ENCODE measurements around the gene RHBDL1. TPM values are rescaled to one million over a fixed set of nuclear protein-coding genes. Genes with fewer than 3 reads are reported as not detected.

The RHBDL1 gene
- total and polyA plus RNA-seq, 4 donors: 4.1 to 19.1 (median 11.4) TPM

DNA sequence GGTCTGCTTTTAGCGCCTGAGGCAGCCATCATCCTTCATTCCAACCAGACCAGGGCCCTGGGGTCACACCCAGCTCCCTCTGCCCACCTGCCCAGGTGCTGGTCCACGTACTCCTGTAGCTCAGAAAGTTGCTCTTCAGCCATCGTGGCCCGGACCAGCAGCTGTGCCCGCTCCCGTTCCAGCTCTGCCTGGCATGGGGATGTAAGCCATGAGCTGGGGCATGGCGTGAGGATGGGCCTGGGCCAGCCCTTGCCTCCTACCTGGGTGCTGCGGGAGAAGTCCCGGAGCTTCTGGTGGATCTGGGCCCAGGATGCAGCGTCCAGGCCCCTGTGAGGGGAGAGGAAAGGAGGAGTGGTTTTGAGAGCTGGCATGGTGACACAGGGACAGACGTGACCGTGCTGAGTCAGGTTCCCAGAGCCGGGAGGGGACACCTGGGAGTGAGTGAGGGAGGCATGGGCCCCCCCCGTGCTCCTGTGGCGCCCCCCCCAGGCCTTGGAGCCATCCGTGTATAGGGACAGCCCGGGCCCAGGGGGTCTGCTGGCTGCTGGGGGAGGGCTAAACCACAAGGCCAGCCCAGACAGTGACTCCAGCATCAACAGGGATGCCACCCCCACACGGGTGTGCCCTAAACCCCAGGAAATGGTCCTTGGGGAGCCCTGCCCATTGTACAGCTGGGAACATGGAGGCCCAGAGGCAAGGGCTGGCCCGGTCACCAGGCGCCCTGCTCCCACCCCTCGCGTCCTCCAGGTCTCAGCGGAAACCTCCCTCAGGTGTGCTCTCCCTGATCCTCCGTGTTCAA, 47.6 kb downstream of the RHBDL1 start:
- 88% methylated on average over 24 of the region's 24 CpGs for WGBS (ENCODE audit: insufficient coverage)
- no peak for DNase-seq (ENCODE audit: low read depth in 4 of 6, low spot score in 6 of 6)
- Histone ChIP-seq H3K36me3 (ENCODE audit: control insufficient read depth, insufficient read depth, low read length) (peaks cover 54% of the 10 kb centered on the region), H3K4me3 (ENCODE audit: low read depth, low read length) (no peak overlapping the region), H3K27ac (ENCODE audit: low read depth, low read length) (no peak overlapping the region), H3K4me1 (ENCODE audit: control insufficient read depth, insufficient read depth, low read length) (peaks cover 79% of the 10 kb centered on the region), H3K9me3 (ENCODE audit: control insufficient read depth, insufficient read depth, low read length) (no peaks in the 10 kb centered on the region), H3K27me3 (ENCODE audit: control insufficient read depth, insufficient read depth, low read length) (no peaks in the 10 kb centered on the region)

DNA sequence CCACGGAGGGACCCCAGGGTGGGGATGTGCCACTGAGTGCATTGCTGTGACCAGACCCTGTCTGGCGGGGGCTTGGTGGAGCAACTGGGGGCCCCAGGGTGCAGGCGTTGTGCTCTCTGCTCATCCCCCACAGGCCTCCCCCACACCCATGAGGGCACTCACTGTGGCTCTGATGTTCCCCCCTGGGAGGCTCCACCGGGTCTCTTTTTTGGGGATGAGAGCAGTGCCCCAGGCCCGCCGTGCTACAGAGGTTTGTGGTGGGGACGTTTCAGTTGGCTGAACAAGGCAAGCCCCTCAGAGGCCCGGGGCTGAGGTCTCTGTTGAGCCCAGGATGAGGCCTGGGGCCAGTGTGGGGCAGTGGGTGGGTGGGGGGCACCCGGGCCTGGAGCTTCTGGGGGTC, 48.2 kb downstream of the RHBDL1 start:
- Histone ChIP-seq H3K4me1 (ENCODE audit: control insufficient read depth, insufficient read depth, low read length) (peaks cover 79% of the 10 kb centered on the region), H3K27me3 (ENCODE audit: control insufficient read depth, insufficient read depth, low read length) (no peaks in the 10 kb centered on the region), H3K9me3 (ENCODE audit: control insufficient read depth, insufficient read depth, low read length) (no peaks in the 10 kb centered on the region), H3K4me3 (ENCODE audit: low read depth, low read length) (no peak overlapping the region), H3K36me3 (ENCODE audit: control insufficient read depth, insufficient read depth, low read length) (peaks cover 48% of the 10 kb centered on the region), H3K27ac (ENCODE audit: low read depth, low read length) (no peak overlapping the region)
- DNase-seq (ENCODE audit: low read depth in 4 of 6, low spot score in 6 of 6): no peak
- WGBS (ENCODE audit: insufficient coverage): 88% methylated on average over 8 of the region's 9 CpGs

GRCh38 chr16:724188-725040, 48.9 kb downstream of the RHBDL1 start:
- 68% methylated on average over 29 of the region's 29 CpGs for WGBS (ENCODE audit: insufficient coverage)
- Histone ChIP-seq H3K36me3 (ENCODE audit: control insufficient read depth, insufficient read depth, low read length) (peaks cover 46% of the 10 kb centered on the region), H3K27ac (ENCODE audit: low read depth, low read length) (no peak overlapping the region), H3K9me3 (ENCODE audit: control insufficient read depth, insufficient read depth, low read length) (no peaks in the 10 kb centered on the region), H3K27me3 (ENCODE audit: control insufficient read depth, insufficient read depth, low read length) (no peaks in the 10 kb centered on the region), H3K4me3 (ENCODE audit: low read depth, low read length) (no peak overlapping the region), H3K4me1 (ENCODE audit: control insufficient read depth, insufficient read depth, low read length) (peaks cover 77% of the 10 kb centered on the region)
- DNase-seq (ENCODE audit: low read depth in 4 of 6, low spot score in 6 of 6): no peak

GRCh38 chr16:725041-725376, 49.5 kb downstream of the RHBDL1 start:
- Histone ChIP-seq H3K36me3 (ENCODE audit: control insufficient read depth, insufficient read depth, low read length) (peaks cover 52% of the 10 kb centered on the region), H3K9me3 (ENCODE audit: control insufficient read depth, insufficient read depth, low read length) (no peaks in the 10 kb centered on the region), H3K4me3 (ENCODE audit: low read depth, low read length) (no peak overlapping the region), H3K4me1 (ENCODE audit: control insufficient read depth, insufficient read depth, low read length) (peaks cover 76% of the 10 kb centered on the region), H3K27me3 (ENCODE audit: control insufficient read depth, insufficient read depth, low read length) (no peaks in the 10 kb centered on the region), H3K27ac (ENCODE audit: low read depth, low read length) (no peak overlapping the region)
- DNase-seq (ENCODE audit: low read depth in 4 of 6, low spot score in 6 of 6): no peak
- 81% methylated on average over 7 of the region's 7 CpGs for WGBS (ENCODE audit: insufficient coverage)

- Histone ChIP-seq H3K4me1 (ENCODE audit: control insufficient read depth, insufficient read depth, low read length) (peaks cover 70% of the 10 kb centered on the region), H3K36me3 (ENCODE audit: control insufficient read depth, insufficient read depth, low read length) (peaks cover 58% of the 10 kb centered on the region), H3K27ac (ENCODE audit: low read depth, low read length) (no peak overlapping the region), H3K4me3 (ENCODE audit: low read depth, low read length) (no peak overlapping the region), H3K27me3 (ENCODE audit: control insufficient read depth, insufficient read depth, low read length) (no peaks in the 10 kb centered on the region), H3K9me3 (ENCODE audit: control insufficient read depth, insufficient read depth, low read length) (no peaks in the 10 kb centered on the region)
- 79% methylated on average over 19 of the region's 23 CpGs for WGBS (ENCODE audit: insufficient coverage)
- no peak for DNase-seq (ENCODE audit: low read depth in 4 of 6, low spot score in 6 of 6)
Observed at GRCh38 chr16:725463-726187, 50.2 kb downstream of the RHBDL1 start.

- Histone ChIP-seq H3K9me3 (ENCODE audit: control insufficient read depth, insufficient read depth, low read length) (no peaks in the 10 kb centered on the region), H3K36me3 (ENCODE audit: control insufficient read depth, insufficient read depth, low read length) (peaks cover 63% of the 10 kb centered on the region), H3K4me1 (ENCODE audit: control insufficient read depth, insufficient read depth, low read length) (peaks cover 68% of the 10 kb centered on the region), H3K27me3 (ENCODE audit: control insufficient read depth, insufficient read depth, low read length) (no peaks in the 10 kb centered on the region), H3K4me3 (ENCODE audit: low read depth, low read length) (no peak overlapping the region), H3K27ac (ENCODE audit: low read depth, low read length) (no peak overlapping the region)
- 21% methylated on average over 9 of the region's 9 CpGs for WGBS (ENCODE audit: insufficient coverage)
- no peak for DNase-seq (ENCODE audit: low read depth in 4 of 6, low spot score in 6 of 6)
Observed at GRCh38 chr16:726188-726437, 50.6 kb downstream of the RHBDL1 start.

DNA sequence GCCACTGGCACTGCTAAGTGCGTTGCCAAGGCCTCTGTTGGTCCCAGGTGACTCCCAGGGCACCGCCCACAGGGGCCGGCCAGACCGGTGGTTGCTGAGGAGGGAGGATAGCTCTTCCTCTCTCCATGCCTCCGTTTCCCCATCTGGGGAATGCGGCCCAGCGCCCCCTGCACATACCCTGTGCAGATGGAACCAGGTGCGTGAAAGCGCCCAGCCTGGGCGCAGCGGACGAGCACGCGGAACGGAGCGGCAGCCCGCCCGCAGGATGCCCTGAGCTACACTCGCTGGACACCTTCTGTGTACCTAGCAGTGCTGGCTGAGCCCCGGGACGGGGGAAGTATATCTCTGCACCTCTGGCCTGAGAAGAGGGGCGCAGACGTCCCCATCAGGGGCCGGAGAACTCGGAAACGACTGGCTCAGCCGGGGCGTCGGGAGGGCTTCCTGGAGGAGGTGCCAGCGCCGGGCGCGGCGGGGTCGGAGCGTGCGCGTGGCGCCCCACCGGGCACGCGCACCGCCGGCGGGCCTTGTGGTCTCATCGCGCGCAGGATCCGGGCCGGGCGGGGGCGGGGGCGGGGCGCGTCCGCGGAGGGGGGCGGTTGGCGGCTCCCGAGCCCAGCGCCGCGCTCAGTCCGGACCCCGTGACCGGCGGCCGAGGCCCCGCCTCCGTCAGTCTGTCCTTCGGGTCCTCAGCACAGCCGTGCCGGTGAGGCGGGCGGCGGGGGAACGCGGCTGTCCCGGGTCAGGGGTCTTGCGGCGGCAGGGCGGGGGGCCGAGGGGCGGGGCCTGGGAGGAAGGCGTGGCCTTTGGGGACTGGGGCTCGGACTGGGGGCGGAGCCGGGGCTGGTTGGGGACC, 51.2 kb downstream of the RHBDL1 start, which contains the start of the genes CCDC78 and HAGHL:
Gene CCDC78 (minus strand): TSS at position 6 of the 853 bp plus-strand sequence. CDS start 76 bp downstream, outside the sequence.
Gene HAGHL (plus strand): TSS at position 669 of the 853 bp plus-strand sequence. CDS start 404 bp downstream, outside the sequence.
- peaks cover 66% of the 10 kb centered on the region for H3K36me3 ChIP-seq (ENCODE audit: control insufficient read depth, insufficient read depth, low read length)
- H3K4me1 ChIP-seq (ENCODE audit: control insufficient read depth, insufficient read depth, low read length): peaks cover 65% of the 10 kb centered on the region
- peak within 1 kb of the TSS; percentile 59 for H3K4me3 ChIP-seq (ENCODE audit: low read depth, low read length)
- peak in 2 of 6 donors; percentile 68 to 81 for DNase-seq (ENCODE audit: low read depth in 4 of 6, low spot score in 6 of 6)
- H3K9me3 ChIP-seq (ENCODE audit: control insufficient read depth, insufficient read depth, low read length): no peaks in the 10 kb centered on the region
- WGBS (ENCODE audit: insufficient coverage): 1% methylated on average over 85 of the region's 88 CpGs
- H3K27ac ChIP-seq (ENCODE audit: low read depth, low read length): no peak within 1 kb of the TSS
- no peaks in the 10 kb centered on the region for H3K27me3 ChIP-seq (ENCODE audit: control insufficient read depth, insufficient read depth, low read length)

GRCh38 chr16:727291-727977, 52.0 kb downstream of the RHBDL1 start:
- under 1% methylated on average over 61 of the region's 61 CpGs for WGBS (ENCODE audit: insufficient coverage)
- DNase-seq (ENCODE audit: low read depth in 4 of 6, low spot score in 6 of 6): peak in 2 of 6 donors; percentile 19 to 31
- peaks cover 66% of the 10 kb centered on the region for H3K36me3 ChIP-seq (ENCODE audit: control insufficient read depth, insufficient read depth, low read length)
- peak overlapping the region; percentile 59 for H3K4me3 ChIP-seq (ENCODE audit: low read depth, low read length)
- H3K27ac ChIP-seq (ENCODE audit: low read depth, low read length): no peak overlapping the region
- no peaks in the 10 kb centered on the region for H3K27me3 ChIP-seq (ENCODE audit: control insufficient read depth, insufficient read depth, low read length)
- no peaks in the 10 kb centered on the region for H3K9me3 ChIP-seq (ENCODE audit: control insufficient read depth, insufficient read depth, low read length)
- H3K4me1 ChIP-seq (ENCODE audit: control insufficient read depth, insufficient read depth, low read length): peaks cover 58% of the 10 kb centered on the region
